Measurements from ENCODE around the gene FBLN7.

- TF ChIP-seq CTCF (IDR thresholded peaks at IDR 0.05) = no peak
- TF ChIP-seq POLR2A (IDR thresholded peaks at IDR 0.05) = no peak
These were observed 63.7 kb downstream of the FBLN7 start for GRCh38 chr2:112201696-112202430.

Data from testis (tissue), 2 donors.